Gastroesophageal sphincter (tissue), 3 donors: Measurements from ENCODE around the gene BMI1.

Experiments used
- POLR2A ChIP-seq, 2 donors: fragments of 450-650 bp; IDR thresholded peaks; one replicate each; pipeline ENCODE4 v1.6.1; 2017; ENCODE audit warnings: antibody characterized with exemption in 2 of 2, mild to moderate bottlenecking in 2 of 2, moderate library complexity in 1 of 2
- TF ChIP-seq, protein P1 (sequence below), 4 experiments: fragments of 200-600 bp in 2 of 4; fragments of 450-650 bp in 2 of 4; sonication (generic) in 1 of 4; IDR thresholded peaks; one replicate each; pipeline ENCODE4 v1.5.1; 2017 to 2019; ENCODE audit warnings: antibody characterized with exemption in 4 of 4, mild to moderate bottlenecking in 2 of 4, moderate library complexity in 2 of 4

DNA sequence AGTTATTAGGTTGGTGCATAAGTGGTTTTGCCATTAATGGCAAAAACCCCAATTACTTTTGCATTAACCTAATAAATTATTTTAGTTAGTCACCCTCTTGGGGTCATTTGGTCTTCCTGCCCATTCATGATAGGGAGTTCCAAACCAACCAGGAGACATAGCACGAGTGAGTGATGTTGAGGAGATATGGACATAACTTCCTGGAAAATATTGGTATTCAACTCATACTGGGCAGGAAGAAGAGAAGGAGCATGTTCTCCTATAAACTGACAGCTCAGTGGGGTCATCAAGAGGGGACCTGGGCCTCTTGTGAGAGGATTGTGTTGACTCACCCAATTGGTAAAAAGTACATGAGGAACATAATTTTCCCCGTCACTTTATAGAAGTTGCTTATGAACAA lies 48.1 kb downstream of the BMI1 start:
- TF ChIP-seq, protein P1, sequence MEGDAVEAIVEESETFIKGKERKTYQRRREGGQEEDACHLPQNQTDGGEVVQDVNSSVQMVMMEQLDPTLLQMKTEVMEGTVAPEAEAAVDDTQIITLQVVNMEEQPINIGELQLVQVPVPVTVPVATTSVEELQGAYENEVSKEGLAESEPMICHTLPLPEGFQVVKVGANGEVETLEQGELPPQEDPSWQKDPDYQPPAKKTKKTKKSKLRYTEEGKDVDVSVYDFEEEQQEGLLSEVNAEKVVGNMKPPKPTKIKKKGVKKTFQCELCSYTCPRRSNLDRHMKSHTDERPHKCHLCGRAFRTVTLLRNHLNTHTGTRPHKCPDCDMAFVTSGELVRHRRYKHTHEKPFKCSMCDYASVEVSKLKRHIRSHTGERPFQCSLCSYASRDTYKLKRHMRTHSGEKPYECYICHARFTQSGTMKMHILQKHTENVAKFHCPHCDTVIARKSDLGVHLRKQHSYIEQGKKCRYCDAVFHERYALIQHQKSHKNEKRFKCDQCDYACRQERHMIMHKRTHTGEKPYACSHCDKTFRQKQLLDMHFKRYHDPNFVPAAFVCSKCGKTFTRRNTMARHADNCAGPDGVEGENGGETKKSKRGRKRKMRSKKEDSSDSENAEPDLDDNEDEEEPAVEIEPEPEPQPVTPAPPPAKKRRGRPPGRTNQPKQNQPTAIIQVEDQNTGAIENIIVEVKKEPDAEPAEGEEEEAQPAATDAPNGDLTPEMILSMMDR (IDR thresholded peaks at IDR 0.05): no peak
- TF ChIP-seq POLR2A (IDR thresholded peaks at IDR 0.05): no peak
